Pulmonary artery endothelial cell (primary cell): ENCODE data around the gene FNDC5. TPM values are rescaled to one million over a fixed set of nuclear protein-coding genes. Genes with fewer than 3 reads are reported as not detected.

ENCODE experiments used
- DNase-seq: peaks from one replicate; pipeline ENCODE4 v3.0.0-alpha.2; 2011; ENCODE audit warnings: low read depth, low spot score
- total RNA-seq: library from RNA; depleted of rRNA; stranded (reverse); fragments of >200 nt; gene quantifications from 2 replicates; pipeline ENCODE4 v1.2.3, GENCODE V29; 2014

The FNDC5 gene
- total RNA-seq, 1 donor from 2014 or later, result 0.40 TPM

DNA sequence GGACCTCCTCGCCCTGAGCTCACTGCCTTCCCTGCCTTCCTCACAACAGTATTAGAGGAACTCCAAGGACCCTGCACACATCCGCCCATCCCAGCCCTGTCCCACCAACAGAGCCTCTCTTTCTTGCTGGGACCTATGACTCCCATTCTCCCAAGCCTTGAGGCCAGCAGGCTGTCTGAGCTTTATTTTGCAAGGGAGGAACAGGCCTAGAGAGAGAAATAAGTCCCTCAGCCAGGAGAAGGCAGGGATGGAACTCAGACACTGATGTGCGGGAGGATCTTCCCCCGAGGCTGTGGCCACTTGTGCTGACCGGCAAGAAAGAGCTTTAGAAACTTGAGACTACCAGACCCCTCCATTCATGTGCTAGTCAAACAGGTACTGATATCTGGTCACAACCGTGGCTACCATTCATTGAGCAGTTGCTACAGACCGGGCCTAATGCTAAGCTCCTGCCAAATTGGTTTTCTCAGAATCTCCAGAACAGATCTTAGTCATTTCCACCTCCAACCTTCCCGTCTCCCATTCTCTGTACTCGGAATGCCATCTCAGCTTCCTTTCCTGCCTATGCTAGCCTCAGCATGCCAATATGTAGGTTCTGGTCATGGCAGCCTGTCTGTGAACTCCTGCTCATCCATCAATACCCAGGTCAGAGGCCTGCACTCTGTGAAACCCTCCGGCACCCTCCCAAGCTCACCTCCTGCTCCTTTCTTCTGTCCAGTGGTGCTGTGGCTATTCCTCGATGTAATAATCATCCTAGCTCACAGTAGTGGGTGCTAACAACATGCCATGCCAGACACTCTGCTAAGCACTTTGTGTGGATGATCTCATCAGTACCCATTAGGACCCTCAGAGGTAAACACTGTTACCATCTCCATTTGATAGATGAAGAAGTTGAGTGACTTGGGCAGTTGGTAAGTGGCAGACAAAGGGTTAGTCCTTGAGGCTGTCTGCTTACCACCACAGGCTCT lies 26.7 kb upstream of the FNDC5 start:
- DNase-seq, result no peak

DNA sequence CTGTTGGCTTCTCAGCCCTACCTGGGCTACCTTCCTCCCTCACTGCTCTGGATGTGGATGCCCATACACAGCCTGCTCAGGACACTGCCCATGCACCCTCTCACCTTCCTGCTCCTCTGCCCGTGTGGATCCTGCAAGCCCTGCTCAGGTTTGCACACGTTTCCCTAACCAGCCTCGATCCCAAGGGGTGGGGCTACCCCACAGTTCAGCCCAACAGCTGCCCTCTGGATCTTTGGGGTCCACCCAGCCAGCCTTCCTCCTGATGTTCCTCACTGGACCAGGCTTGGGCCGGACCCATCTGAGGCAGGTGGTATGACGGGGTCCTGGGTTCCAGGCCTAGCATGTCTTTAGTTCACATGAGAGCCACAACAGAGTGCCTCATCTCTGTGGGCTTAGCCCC lies 25.7 kb upstream of the FNDC5 start:
- no peak for DNase-seq

DNA sequence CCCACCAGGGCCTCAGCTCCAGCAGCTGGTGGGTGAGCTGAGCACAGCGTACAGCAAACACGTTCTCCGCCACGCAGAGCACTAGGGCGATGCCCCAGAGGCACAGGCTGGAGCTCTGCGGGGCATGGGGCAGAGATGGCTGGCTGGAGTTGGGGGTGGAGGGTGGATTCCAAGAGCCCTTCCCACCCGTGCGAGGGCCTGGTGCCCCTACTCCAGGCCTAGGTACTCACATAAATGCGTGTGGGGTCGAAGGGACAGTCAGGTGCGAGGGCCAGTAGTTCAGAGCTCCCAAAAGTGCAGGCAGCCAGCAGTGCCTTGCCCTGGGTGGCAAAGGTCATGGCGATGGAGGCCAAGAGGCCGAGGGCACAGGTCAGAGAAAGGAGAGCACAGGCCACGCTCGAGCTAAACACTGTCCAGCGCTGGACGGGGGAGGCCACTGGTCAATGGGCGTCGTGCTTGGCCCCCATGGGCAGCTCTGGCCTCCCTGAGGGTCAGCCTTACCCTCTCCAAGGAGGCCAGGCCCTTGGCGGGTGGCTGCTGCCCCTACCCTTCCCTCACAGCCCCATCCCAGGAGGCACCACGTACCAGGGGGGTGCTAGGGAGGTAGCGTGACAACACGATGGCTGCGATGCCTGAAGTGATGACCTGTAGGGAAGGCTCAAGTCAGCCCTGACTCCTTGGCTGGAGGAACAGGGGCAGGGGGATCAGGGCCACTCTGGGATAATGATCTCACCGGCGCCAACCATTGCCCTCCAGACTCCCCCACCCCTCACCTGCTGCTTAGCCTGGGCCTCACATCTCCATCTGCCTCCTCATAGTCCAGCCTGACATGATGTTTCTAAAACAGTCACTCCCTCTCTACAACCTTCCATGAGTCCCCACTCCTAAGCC lies 24.9 kb upstream of the FNDC5 start:
- no peak for DNase-seq

DNA sequence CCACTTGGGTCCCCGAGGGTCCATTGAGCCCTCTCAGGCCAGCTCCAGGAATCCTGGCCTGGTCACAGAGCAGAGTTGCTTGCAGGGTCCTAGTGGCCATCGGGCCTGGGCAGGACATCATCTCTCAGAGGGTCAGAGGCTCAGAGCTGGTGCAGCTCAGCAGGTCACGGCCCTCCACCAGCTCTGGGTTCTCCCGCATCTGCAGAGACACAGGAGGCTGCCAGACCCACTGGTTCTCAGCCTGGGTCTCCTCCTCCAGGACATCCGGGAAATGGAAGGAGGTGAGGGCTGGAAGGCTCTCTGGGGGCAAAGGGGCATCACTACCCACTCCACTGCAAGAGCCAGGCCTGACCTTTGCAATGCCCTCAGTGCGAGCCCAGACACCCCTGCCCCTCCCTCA lies 24.0 kb upstream of the FNDC5 start:
- no peak for DNase-seq

DNA sequence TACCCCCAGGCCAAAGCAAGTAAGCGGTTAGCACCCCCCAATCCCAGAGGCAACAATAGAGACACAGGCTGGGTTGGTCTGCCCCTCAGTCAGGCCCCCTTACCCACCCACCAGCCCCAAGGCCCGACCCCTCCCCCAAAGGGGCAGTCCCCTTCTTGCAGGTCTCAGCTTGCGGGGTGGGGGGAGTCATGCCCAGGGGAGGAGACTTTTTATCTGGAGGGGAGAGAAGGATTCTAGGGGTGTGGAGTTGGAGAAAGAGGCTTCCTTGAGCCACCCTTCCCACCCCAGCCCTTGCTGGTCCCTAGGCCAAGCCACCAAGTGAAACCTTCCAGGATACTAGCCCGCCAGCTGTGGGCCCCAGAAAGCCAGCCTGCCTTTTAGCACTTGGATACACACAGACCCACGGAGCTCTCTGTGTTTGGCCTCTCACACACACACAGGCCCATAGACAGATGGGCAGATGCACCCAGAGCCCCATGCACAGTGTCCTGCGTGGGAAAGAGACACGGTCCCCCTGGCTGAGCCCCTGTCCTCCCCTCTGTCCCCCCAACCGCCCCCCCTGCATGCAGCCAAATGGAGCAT lies 23.4 kb upstream of the FNDC5 start:
- no peak for DNase-seq

DNA sequence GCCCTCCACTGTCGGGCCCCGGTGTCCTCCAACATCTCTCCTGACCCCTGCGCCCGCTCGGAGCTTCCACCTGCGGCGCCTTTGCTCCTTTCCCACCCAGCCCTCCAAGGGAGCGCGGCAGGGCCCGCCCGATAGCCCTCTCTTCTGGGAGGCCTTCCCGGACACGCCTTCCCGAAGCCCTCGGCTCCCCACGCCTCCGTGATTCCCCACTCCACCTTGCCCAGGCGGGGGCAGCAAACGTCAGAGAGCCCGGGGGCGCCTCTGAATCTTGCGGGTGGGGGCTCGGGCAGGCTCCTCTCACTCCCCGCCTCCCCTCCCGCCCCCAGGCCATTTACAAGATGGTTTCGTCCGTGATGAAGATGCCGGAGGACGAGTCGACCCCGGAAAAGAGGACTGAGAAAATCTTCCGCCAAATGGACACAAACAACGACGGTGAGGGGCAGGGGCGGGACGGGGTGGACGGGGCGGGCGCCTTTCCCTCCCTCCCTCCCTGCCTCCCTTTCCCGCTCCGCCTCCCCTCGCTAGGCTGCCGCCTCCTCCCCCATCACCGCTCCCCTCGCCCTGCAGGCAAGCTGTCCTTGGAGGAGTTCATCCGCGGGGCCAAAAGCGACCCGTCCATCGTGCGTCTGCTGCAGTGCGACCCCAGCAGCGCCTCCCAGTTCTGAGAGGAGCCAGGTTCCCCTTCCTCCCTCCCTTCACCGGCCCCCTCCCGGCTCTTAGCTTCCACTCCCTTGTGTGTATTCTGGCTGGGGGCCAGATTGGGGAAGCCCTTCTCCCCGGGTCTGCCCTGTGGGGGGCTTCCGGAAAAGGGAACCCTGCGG lies 22.7 kb upstream of the FNDC5 start:
- no peak for DNase-seq

DNA sequence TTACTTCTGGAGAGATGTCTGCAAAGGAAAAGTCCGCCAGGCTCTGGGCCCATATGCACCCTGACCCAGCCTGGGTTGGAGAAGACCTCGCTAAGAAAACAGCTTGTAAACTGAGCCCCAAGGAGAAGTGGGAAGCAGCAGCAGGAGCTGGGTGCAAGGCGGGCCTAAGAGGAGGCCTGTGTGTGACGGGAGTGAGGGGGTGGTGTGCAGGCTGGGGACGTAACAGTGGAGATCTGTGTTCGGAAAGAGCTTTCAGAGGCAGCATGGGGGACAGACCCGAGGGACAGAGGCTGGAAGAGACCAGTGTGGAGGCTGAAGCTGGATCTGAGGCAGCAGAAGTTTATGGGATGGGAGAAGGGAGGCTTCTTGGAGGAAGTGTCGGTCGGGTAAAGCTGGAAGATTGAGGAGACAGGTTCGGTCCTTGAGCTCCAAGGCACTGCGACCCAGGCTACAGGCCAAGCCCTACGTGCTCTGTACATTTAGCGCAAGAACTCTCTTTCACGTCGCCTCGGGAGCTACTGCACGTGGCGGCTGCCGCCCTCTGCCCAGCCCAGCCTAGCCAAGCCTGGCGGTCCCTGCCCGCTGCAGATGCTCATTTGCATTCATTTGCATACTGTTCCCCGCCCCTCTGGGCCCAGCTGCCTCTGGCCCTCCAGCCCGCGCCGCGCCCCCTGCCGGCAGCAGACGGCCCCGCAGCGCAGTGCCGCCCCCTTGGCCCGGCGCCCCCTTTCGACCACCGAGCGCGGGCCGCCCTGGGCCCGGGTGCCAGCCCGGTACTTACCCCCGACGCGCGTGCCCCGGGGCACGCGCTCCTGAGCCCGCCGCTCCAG lies 21.9 kb upstream of the FNDC5 start:
- no peak for DNase-seq

DNA sequence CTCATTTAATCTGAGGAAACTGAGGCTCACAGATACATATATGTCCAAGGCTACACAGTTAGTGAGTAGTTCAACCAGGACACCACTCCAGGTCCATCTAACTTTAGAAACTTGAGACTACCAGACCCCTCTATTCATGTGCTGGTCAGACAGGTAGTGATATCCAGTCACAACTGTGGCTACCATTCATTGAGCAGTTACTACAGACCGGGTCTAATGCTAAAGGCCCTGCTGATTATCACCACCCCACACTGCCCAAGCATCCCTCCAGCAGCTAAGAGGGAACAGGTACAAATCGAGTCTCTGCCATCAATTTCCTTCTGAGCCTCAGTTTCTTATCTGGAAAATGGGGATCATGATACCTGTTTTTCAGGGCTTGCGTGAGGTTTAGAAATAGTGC lies 20.9 kb upstream of the FNDC5 start:
- no peak for DNase-seq

DNA sequence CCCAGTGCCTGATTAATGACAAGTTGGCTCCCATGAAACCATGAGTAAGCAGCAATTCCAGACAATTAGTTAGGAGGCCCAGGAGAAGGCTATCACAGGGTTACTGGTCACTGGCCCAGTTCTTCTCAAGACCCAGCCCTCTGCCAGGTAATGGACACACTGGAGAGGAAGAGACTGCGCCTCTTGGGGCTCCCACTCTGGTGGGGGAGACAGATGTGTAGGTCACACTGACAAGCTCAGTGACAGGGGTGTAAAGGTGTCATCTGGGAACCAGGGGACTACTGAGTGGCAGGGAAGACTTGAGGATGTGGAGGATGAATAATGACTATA lies 20.5 kb upstream of the FNDC5 start:
- DNase-seq, result no peak

DNA sequence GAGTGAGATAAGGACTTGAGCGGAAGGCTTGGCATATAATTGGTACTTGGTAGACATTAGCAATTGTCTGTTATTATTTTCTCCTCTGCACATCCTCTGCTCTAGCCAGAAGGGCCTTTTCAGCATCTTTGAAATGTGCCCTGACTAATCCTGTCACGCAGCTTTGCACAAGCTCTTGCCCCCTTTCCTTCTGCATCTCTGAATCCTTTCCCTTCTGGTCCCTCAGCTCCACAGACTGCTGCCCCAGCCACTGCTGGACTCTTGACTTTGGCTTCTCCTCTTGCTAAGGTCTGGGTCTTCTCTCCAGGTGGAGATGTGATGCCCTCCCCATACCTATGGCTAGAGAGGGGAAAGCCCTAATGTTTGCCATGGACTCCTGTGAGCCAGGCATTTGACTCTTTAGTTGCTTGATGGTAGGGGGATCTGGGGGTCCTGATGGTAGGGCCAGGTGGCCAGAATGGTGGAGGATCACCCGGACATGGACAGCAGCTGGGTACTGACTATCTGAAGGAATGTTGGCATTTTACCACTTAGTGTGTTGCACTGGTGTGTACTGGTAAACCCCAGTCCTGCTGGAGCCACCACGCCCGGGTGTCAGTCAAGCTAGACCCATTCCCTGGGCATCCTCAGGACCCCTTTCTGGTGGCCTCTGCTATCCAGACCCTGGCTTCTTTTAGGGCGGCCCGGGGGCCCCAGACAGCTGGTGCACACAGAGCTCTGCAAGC lies 20.0 kb upstream of the FNDC5 start:
- DNase-seq, result no peak

DNA sequence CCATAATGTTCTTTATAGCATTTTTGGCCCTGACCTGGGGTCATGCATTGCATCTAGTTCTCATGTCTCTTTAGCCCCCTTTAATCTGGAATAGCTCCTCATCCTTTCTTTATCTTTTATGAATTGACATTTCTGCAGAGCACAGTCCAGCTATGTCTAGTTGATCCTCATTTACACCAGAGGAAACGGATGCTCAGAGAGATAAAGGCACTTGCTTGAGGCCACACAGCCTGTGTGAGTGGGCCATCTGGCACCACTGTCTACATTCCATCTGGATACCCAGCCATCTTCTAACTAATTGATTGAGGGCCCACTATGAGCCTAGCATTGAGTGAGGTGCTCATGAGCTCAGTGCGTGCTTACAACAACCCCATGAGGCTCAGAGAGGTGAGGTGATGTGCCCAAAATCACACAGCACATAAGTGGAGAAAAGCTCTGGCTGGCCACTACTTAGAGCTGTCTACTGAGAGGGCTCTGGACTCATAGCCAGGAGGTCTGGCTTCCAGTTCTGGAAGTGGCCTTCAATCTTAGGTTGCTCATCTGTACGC lies 19.1 kb upstream of the FNDC5 start:
- DNase-seq, result no peak

DNA sequence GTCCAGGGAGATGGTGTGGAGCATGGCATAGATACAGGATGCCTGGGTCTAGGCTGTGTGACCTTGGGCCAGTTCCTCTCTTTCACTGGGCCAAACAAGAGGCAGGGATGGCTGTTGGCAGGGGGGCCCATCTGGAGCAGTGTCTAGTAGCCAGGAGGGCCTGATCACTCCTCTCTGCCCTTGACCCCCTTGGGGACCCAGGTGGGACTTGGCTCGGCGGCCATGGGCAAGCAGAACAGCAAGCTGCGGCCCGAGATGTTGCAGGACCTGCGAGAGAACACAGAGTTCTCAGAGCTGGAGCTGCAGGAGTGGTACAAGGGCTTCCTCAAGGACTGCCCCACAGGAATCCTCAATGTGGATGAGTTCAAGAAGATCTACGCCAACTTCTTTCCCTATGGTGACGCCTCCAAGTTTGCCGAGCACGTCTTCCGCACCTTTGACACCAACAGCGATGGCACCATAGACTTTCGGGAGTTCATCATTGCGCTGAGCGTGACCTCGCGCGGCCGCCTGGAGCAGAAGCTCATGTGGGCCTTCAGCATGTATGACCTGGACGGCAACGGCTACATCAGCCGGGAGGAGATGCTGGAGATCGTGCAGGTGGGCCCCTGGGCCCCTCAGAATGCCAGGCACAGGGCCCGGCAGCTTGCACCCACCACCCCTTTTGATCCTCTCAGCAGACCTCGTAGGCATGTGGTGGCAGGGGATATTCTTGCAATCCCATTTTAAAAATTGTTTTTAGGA lies 18.1 kb upstream of the FNDC5 start:
- DNase-seq, result no peak

DNA sequence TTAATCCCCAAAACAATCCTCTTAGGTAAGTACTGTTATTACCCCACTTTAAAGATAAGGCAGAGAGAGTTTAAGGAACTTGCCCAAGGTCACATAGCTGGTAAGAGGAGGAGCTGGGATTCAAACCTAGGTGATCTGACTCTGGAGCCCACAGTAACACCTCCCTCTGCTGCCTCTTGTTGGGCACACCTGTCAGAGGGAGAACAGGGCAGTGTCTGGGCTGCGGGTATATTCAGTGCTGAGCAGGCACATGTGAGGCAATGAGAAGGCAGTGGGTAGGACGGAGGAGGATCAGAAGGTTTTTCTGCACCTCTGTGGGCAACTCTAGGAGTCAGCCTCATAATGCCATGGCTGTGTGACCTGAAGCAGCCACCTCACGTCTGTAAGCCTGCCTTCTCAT lies 17.4 kb upstream of the FNDC5 start:
- no peak for DNase-seq

DNA sequence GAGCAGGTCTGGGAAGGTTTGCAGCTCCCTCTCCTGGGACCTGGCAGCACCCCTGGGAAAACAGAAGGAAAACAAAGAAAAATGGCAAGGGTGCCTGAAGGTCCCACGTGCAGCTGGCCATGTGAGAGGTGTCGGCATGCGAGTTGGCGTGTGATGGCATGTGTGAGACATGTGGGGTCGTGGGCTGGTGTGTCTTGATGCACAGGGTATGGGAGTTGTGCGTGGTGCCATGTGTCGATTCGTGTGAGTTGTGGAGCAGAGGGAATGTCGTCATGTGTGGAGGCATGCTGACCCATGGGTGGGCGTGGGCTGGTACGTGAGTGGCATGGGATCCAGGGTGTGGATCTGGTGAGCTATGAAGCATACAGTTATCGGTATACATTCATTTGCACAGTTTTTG lies 16.9 kb upstream of the FNDC5 start:
- no peak for DNase-seq

DNA sequence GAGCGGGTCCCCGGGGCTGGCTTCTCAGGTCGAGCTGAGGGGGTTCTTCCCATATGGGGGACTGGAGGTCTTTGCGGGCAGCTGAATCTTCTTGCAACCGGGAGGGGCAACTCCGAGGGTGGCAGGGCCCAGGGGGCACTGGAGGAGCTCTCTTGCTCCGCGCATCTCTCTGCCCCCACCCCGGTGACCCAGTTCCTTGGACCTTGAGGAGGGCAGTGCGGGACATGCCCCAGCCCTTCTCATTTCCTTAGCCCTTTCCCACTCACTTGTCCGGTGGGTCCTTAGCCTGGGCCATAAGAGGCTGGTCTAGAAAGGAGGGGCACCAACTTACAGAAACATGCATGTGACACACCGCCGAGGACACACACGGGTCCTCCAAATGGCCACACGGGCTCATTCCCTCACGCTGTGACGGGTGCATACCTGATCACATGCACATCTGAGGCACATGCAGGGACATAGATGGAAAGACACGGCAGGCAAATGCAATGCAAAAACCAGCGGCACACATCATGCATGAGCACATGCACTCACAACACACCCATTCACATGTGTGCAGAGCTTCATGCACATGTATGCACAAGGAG lies 16.2 kb upstream of the FNDC5 start:
- DNase-seq, result no peak

DNA sequence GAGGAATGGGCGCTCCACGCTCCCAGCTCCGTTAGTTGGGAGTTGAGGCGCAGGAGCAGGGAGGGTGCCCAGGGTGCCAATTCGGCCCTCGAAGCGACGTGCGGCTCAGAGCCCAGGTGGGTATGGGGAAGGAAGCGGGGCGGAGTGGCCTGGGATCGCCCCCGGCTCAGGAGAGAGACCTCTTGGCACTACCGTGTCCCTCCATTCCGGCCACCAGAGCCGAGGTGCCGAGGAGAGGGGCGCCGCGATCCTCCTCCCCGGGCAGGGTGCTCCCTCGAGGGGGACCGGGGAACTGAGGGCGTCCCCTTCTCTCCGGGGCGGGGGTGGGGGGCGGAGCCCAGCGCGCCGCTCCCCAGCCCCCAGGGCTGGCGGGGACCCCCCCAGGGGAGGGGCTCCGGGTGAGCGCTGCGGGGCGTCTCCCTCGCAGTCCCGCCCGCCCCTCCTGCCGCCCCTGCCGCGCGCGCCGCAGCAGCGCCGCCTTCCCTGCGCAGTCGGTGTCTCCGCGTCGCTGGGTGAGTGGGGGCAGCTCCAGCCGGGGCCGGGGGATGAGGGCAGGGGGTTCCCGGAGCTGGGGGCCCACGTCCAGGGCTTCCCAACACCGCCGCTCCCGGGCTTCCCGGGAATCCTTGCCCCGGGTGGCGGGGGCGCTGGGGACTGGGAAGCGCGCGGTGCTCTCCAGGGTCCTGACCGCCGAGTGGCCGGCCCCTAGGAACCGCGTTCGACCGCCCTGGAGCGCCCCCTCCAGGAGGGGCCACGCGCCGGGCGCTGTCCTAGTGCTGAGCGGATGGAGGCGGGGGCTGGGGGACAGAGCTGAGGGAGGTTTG lies 15.5 kb upstream of the FNDC5 start, which contains the start of gene HPCA:
Gene HPCA (plus strand): TSS at position 488 of the 824 bp plus-strand sequence. CDS start 2,408 bp downstream, outside the sequence.
- no peak for DNase-seq

DNA sequence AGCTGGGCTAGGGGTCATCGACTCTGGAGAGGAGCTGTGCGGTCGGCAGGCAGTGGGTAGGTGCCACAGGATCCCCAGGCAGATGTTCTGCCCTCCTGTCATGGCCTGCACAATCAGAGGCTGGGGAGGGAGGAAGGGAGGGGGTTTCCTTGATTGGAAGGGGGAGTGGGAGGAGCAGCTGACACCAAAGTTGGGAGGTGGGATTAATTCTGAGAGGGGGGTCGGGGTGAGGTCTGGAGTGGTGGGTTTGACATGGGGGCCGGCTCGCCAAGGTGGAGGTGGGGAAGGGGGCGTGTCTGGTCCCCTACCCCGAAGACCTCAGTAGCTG lies 14.9 kb upstream of the FNDC5 start:
- no peak for DNase-seq
